HG03521 (cell line): ENCODE measurements around the gene QDPR.

Experiments
- ATAC-seq: cut with Tn5 transposase; IDR thresholded peaks from one replicate; pipeline ENCODE4 v1.9.1; 2021; ENCODE audit warnings: mild to moderate bottlenecking, moderate library complexity; ENCODE audit not compliant: unreplicated experiment

Gene QDPR

GRCh38 chr4:17436750-17437090 lies 75.2 kb downstream of the QDPR start:
- ATAC-seq: no peak
